Epidermal melanocyte (primary cell): ENCODE data around the gene VKORC1.

ENCODE experiments used
- DNase-seq: peaks from one replicate; pipeline ENCODE4 v3.0.0; 2011; ENCODE audit warnings: low spot score; ENCODE audit not compliant: insufficient read length

The VKORC1 gene

DNA sequence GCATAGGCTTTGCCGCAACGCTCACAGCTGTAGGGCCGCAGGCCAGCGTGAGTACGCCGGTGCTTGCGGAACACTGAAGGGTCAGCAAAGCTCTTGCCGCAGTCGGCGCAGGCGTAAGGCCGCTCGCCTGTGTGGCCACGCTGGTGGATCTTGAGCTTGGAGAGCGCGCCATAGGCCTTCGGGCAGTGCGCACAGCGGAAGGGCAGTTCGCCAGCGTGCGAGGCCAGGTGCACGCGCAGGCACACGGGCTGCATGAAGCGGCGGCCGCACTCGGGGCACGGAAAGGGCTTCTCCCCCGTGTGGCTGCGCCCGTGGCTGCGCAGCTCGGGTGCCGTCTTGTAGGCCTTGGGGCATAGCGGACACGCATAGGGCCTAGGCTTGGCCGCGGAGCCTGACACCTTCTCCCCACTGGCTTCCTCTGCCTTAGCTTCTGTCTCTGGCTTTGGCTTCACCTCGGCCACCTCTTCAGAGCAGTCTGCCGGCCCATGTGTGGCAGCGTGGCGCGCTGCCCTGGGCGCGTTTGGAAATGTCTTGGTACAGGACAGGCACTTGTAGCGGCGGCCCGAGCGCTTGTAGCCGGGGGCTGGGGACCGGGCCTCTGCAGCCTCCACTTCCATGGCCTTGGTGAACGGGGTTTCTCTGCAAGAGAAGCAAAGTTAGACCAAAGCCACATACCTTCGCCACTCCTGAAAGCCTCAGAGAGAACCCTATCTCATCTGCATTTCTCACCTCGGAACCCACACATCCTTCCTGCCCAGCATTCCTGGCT lies 30.6 kb downstream of the VKORC1 start:
- DNase-seq = no peak

- no peak for DNase-seq
Observed at GRCh38 chr16:31063495-31063842, 31.1 kb downstream of the VKORC1 start.

DNA sequence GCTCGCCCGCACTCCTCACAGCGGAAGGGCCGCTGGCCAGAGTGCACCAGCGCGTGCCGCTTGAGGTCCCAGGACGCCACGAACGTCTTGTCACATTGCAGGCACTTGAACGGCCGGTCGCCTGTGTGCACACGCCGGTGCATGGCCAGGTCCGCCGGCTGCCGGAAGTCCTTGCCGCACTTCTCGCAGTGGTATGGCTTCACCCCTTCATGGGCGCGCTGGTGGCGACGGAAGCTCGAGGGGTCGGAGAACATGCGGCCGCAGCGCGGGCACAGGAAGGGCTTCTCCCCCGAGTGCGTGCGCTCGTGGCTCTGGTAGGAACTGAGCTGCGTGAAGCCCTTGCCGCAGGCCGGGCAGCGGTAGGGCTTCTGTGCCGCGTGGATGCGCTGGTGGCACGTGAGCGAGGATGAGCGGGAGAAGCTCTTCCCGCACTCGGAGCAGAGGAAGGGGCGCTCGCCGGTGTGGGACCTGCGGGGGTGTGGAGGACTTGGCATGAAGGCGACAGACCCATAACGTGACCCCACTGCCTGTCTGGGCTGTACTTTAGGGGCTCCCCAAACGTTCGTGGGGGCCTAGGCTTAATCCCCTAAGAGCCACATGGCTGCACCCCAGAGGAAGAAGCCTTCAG lies 32.7 kb downstream of the VKORC1 start:
- DNase-seq = no peak

GRCh38 chr16:31061126-31061812 lies 33.3 kb downstream of the VKORC1 start:
- DNase-seq = no peak

DNA sequence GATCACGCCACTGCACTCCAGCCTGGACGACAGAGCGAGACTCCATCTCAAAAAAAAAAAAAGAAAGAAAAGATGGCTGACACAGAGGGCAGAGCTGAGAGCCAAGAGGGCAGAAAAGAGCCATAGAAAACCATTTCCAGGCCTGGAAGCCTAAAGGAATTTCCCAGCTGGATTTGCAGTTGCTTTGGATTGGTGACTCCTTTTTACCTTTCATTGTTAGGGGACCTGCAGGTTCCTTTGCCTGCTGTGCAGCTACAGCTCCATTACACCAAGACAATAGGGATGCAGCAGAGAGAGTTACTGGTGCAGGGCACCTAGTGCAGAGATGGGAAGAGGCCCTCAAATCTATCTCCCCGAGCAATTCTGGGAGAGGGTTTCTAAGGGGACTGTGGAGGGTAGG lies 39.0 kb downstream of the VKORC1 start:
- DNase-seq = no peak

GRCh38 chr16:31052114-31052513 lies 42.5 kb downstream of the VKORC1 start:
- DNase-seq = peak; percentile 33

GRCh38 chr16:31050280-31051030 lies 44.1 kb downstream of the VKORC1 start:
- no peak for DNase-seq

GRCh38 chr16:31043898-31044481 lies 50.6 kb downstream of the VKORC1 start:
- no peak for DNase-seq

- DNase-seq = no peak
Observed at GRCh38 chr16:31043352-31043751, 51.2 kb downstream of the VKORC1 start.

GRCh38 chr16:31042866-31043265 lies 51.7 kb downstream of the VKORC1 start:
- no peak for DNase-seq
